GM21515 (cell line): ENCODE measurements around the gene ETFA.

Experiments used
- ATAC-seq: cut with Tn5 transposase; IDR thresholded peaks from one replicate; pipeline ENCODE4 v1.9.1; 2021; ENCODE audit not compliant: unreplicated experiment

The ETFA gene

DNA sequence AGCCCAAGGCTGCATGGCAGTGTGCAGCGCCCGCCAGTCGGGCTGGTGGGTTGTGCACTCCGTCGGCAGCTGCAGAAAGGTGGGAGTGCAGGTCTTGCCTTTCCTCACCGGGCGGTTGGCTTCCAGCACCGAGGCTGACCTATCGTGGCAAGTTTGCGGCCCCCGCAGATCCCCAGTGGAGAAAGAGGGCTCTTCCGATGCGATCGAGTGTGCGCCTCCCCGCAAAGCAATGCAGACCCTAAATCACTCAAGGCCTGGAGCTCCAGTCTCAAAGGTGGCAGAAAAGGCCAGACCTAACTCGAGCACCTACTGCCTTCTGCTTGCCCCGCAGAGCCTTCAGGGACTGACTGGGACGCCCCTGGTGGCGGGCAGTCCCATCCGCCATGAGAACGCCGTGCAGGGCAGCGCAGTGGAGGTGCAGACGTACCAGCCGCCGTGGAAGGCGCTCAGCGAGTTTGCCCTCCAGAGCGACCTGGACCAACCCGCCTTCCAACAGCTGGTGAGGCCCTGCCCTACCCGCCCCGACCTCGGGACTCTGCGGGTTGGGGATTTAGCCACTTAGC, 29.6 kb upstream of the ETFA start:
- no peak for ATAC-seq

DNA sequence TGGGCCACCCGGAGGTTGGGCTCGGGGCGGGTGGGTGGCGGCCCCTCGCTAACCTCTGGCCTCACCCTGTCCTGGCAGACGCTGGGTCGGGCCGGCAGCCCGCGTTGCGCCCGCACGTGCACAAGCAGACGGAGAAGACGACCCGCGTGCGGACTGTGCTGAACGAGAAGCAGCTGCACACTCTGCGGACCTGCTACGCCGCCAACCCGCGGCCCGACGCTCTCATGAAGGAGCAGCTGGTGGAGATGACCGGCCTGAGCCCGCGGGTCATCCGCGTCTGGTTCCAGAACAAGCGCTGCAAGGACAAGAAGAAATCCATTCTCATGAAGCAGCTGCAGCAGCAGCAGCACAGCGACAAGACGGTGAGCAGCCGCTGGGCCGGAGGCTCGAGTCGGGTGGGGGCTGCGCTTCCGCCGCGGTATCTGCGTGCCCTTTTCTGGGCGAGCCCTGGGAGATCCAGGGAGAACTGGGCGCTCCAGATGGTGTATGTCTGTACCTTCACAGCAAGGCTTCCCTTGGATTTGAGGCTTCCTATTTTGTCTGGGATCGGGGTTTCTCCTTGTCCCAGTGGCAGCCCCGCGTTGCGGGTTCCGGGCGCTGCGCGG, 29.0 kb upstream of the ETFA start:
- ATAC-seq = no peak

DNA sequence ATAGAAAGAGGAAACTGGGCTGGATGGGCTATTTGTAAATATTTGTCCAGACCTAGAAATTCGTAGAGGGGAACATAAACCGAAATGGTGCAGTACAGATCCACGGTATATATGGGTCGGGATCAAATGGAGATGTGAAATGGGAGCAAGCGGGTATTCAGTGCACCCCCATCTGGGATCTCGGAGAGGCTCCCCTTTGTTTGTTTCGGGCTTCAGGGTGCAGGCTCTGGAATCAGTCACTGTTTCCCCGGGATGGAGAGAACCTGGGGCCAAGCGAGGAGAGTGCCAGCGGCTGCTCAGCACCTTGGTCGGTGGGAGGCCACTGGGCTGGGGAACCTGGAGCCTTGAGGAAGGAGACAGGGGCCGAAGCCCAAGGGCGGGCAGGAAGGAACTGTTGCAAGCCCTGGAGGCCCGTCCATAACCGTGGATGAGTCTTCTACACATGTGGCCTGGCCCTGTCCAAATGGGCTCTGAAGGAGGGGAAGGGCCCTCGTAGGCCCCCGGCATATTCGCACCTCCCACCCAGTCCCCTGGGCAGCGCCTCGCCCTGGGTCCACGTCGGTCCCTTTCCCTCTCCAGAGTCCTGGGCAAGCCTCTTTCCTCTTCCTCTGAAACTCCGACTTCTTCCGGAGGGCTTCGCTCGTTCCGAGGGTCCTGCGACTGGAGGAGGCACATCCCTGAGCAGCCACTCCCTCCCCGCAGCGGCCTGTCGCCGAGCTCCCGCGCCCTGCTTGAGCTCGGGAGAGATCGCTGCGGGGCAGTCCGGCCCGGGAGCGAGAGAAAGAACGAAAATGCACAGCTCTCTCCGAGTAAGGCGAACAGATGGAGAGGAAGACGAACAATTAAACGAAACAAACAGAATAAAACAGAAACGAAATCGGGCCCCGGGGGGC, 28.3 kb upstream of the ETFA start:
- ATAC-seq = no peak

DNA sequence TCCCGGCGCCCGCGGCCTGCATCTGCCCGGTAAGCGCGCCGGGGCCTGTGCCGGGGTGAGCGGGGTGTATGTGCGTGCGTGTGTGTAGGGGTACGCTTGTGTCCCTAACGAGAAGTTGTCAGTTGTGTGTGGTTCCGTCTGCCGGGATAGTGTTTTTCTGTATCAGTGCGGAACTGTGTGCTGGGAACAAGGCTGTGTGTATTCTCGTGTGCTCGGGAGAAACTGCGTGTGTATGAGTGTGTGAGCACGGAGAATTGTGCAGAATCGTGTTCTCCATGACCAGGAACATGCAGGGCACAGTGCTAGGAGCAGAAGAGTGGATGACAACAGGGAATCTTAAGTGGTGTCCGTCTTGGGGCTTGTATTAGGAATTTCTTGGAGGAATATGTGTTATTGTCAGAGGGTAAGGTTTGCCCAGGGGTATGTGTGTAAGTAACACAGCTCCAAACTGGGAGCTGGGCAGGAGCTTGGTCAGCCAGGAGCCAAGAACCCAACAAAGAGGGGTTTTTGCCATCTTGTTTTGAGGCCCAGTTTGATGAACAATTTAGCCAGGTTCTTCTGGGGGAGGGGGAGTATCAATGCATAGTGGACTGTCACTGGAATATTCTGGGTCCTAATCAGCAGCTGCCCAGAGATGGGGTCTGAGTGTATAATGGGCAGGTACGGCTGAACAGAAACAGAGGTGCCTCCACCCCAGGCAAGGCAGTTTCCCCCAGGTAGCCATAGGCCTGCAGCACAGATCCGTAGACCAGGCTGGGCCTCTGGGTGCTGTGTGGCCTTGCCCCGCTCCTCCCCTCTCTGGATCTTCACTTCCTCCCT, 27.4 kb upstream of the ETFA start:
- ATAC-seq = no peak

DNA sequence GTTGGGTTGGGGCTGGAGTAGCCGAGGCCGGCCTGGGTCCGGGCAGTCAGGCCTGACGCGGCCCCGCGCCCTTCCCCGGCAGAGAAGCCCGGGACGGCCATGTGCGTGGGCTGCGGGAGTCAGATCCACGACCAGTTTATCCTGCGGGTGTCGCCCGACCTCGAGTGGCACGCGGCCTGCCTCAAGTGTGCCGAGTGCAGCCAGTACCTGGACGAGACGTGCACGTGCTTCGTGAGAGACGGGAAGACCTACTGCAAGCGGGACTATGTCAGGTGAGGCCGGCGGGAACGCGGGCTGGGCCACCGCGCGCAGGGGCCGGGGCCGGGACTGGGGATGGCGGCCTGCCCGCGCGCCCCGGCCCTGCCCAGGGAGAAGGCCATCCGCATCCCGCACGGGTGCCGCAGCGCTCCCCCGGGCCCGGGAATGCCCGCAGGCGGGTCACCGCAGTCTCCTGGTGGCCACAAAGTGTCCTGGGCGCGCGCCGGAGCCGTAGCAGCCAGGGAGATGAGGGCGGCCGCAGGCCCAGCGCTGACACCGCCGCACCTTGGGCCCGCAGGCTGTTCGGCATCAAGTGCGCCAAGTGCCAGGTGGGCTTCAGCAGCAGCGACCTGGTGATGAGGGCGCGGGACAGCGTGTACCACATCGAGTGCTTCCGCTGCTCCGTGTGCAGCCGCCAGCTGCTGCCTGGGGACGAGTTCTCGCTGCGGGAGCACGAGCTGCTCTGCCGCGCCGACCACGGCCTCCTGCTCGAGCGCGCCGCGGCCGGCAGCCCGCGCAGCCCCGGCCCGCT, 26.6 kb upstream of the ETFA start:
- no peak for ATAC-seq

DNA sequence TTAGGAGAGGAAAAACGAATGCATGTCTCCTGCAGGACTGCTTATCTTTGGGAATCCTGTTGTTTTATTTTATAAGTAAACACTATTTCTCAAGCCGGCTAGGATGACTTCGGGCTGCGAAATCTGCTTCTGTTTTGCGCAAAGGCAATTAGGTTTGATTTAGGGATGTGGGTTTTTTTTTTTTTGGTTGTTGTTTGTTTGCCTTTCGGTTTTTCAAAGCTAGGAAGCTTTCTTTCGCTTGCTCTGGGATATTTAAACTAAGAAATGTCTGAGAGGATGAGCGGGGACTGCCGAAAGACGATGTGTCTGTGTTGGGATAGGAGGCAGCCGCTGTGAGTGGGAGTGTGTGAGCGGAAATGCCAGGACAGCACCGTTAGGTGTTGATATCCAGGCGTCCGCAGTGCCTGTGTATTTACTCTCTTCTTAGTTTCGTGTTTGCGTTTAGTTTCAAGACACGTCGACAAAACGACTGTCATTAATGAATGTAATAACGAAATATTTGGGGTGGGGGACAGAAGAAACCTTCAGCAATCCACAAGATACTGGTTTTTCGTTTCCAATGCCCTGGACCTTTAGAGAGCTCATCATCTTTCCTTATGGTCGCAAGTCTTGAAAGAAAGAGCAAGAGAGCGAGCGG, 25.9 kb upstream of the ETFA start:
- ATAC-seq = no peak

DNA sequence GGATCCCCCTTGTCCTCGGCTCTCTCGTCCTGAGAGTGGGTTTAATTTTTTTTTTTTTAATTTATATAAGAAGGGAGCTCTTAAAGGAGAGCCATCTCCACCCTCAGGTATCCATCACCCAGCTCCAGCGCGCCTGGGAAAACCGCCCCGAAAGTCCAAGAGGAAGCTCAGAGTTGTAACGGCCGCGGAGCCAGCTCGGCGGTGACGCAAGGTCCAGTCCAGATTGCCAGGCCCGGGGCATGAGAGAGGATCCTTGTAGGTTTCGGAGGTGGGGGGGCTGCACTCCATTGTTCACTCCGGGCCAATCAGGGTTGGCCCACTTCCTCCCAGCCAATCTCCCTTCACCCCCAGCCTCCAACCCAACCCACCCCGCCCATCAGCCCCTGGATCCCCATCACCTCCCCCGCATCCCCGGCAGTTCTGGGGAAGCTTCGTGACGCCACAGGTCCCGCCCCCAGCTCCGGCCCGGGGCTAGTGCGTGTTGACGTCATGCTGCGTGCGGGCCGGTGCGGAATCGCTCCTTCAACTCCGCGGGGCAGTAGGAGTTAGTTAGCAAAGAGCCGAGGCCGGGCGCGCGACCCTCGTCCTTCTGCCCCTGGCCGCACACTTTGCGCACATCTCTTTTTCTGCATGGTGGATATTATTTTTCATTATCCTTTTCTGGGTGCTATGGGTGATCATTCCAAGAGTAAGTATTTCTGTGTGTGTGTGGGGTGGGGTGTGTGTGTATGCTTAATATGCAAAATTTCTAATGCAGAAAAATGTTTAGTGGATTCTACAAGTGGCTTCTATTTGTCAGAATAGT, 25.2 kb upstream of the ETFA start, which contains the start of gene ISL2:
ISL2 (plus strand) TSS at position 520 of the 805 bp plus-strand sequence; CDS start at position 631, 111 bp downstream.
- ATAC-seq = peak; percentile 43

DNA sequence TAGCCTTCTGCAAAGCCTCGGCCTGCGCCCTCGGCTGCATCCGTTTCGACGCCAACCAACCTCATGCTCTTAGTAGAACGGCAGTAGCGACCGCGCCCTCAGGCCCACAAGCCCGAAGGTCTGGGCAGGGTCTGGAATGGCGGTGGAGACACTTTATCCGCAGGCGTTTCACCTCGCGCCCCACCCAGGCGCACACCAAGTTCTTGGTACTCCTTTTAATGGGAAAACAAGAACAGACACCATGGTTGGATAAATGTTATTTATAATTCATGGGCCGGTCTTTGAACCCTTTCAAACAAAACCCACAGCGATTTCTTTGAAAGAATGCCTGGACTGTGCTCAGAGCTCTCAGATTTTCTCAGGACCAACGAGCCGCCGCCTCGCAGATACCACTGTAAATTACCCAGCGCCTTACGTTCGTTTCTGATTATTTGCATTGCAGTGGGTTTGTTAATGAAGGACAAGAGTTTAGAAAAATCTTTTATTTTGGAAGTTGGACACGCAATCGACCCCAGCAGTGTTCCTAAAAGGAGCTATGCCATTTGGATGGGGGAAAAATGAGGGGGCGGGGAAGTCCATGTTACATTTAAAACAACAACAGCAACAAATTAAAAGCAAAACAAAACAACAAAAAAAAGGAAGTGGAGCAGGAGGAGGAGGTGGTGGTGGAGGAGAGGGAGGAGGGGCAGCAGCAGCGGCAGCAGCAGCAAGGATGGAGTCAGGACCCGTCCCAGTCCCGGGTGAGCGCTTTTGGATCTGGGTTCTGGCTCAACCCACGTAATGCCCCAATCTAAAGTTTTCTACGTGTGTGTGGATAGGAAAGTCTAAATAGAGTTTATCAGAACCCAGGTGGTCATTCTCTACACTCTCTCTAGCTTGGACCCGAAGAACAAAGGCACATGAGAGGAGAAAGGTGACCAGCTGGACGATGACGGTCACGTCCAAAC, 24.3 kb upstream of the ETFA start:
- no peak for ATAC-seq

DNA sequence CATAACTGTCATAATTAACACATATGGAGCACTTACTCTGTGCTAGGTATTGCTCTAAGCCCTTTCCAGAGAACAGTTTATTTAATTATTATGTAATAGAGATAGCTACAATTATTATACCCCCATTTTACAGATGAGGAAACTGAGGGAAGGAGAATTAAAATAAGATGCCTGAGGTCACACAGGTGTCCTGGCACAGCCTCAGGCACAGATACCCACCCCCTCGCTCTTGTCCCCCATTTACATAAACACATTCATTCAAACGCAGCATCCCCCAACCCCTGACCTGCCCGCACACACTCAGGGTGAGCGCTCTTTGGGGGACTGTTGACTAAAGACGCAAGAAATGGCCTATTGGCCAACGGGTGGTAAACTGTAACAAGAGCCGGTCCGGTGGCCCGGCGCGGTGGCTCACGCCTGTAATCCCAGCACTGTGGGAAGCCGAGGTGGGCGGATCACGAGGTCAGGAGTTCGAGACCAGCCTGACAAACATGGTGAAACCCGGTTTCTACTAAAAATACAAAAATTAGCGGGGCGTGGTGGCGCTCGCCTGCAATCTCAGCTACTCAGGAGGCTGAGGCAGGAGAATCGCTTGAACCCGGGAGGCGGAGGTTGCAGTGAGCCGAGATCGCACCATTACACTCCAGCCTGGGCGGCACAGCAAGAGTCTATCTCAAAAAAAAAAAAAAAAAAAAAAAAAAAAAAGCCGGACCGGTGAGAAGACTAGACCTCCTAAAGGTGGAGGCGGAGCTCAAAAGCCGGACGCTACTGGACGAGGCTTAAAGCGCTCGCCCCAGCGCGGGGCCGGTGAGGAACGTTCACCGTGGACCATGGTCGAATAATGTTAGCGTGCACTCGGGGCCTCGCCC, 23.4 kb upstream of the ETFA start:
- no peak for ATAC-seq

DNA sequence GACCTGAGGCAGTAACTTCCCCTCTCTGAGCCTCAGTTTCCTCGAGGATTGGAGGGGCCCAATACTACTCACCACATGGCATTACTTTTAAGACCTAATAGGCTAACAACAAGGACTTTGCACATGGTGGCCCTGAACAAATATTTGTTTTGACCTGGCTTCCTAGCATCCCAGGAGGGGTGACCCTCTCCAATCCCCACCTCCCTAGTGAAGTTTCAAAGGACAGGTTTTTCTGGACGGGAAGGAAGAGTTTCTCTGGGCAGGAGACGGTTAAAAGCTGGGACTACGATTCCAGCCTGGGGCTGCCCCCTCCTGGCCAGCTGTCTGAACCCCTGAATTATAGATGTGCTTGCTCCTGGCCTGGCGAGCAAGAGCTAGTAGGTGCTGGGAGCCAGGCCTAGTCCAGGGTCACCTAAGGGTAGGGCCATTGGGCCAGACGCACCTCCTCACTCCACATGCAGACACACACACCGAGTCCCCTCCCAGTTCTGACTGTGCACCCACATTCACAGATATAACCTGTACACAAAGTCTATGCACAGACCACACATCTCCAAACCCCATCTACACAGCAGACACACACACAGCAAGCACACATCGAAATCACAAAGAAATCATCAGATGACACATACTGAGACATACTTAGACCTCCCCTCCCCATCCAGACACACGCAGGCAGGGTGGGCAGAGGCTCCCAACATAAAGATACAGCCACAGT, 22.6 kb upstream of the ETFA start:
- no peak for ATAC-seq

DNA sequence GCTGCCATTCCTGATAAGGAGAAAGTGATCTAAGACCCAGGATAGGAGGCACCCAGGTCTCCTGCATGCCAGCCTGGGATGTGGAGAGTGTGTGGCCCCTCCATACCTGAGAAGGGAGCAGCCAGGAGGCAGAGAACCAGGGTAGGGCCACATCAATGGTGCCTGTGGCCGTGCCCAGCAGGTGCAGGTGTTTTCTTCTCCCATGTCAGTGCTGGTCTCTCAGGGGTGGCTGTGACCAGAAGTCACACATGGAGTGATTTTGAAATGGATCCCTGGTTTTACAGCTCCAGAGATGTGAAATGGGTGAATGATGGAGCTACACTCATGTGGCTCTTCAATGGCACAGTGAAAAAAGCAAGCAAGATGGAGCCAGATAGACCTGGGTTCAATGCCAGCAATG, 22.0 kb upstream of the ETFA start:
- no peak for ATAC-seq

DNA sequence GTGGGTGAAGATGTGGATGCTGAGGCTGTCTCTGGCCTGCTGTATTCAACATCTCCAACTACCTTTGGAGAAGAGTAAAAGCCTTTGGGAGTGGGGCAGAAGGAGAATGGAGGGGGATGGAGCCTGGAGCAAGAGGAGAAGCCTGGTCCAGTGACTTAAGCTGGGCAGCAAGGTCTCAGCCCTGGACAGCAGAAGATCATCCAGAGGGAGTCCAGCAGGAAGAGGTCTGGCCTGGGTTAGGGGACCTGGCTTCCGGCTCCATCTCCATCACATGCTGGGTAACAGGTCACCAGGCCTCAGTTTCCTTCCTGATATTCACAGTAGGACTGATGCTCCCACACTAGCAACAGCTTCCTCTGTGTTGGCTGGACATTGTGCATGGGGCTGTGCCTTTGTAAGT, 21.5 kb upstream of the ETFA start:
- ATAC-seq = no peak

DNA sequence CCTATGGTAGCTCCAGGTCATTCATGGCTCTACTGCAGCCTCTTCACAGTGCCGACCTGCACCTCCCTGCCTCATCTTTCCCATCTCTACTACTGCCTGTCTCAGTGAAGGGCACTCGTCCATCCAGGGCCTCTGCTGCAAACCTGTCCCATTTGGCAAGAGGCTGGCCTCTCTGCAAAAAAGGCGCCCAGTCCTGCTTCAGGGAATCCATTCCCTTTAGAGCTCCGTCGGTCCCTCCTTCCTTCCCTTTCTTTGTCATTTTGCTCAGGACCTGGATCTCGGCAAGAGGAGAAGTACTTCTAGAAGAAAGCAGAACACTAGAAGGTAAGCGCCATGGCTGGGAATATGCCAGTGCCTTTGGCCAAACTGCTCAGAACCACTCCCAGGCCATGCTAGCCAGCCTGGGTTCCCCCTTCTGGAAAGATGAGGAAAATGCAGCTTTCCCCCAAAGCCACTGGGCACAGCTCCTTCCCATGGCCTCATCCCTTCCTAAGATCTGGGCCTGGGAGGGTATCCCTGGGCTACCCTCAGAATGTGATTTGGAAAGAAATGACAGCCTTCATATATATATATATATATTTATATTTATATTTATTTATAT, 18.9 kb upstream of the ETFA start:
- no peak for ATAC-seq

DNA sequence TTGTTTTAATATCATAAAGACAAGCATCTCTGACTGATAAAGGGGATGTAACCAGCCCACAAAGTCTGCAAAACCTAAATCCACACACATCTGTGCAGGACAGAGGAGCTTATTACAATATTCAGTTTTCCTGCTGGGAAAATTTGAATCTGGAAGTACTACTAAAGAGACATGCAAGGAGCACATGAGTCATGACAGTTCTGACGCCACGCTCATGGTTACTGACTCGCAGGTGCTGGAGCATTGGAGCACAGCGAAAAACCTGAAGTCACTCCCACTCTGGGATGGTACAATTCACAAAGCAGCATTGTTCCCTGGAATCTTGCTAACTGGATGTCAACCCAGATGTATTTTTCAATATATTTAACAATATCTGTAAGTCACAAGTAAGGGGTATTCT, 17.7 kb upstream of the ETFA start:
- ATAC-seq = no peak

DNA sequence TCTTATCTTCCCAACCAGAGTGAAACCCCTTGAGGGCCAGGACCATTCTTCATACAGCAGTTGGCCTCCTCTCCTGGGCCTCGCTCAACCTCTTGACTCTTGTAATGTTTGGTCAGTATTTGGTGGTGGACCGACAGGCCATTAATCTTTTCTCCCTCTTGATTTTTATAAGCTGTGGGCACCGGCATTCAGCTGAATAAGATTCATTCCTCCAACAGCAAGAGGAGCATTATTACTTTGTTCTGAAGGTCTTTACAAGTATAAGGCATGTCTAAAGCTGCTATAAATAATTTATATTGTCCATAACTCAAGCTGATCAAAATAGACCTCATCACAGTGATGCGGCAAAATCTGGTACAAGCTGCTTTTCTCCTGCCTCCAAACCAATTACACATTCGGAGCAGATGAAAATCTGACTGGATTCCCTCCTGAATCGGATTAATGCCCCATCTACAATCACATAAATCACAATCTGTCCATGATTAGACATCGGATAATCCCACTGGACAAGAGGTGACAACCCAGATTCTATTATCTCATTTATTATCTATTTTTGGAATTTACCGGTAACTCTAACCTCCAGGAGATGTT, 16.9 kb upstream of the ETFA start:
- no peak for ATAC-seq
